Uterus (tissue), 4 donors: ENCODE measurements around the gene NUP210. TPM values are rescaled to one million over a fixed set of nuclear protein-coding genes. Genes with fewer than 3 reads are reported as not detected.

ENCODE experiments used
- DNase-seq, 2 donors: peaks; one replicate each; pipeline ENCODE4 v3.0.0-alpha.2; 2019 to 2020
- H3K27ac ChIP-seq, 2 donors: fragments of 200-600 bp; sonication (generic); 1 replicate in 1 of 2; 2 replicates in 1 of 2; pipeline ENCODE4 v1.5.1; 2016 to 2018
- H3K27me3 ChIP-seq, 2 donors: fragments of 200-600 bp; sonication (generic); one replicate each; pipeline ENCODE4 v1.5.1; 2018 to 2019; ENCODE audit warnings: control low read depth in 1 of 2
- H3K36me3 ChIP-seq, 2 donors: fragments of 200-600 bp; sonication (generic); one replicate each; pipeline ENCODE4 v1.5.1; 2019; ENCODE audit warnings: control low read depth in 1 of 2
- H3K4me1 ChIP-seq, 2 donors: fragments of 200-600 bp; sonication (generic); one replicate each; pipeline ENCODE4 v1.5.1; 2018 to 2019; ENCODE audit warnings: control low read depth in 1 of 2
- H3K4me3 ChIP-seq, 2 donors: fragments of 200-600 bp; sonication (generic); 1 replicate in 1 of 2; 2 replicates in 1 of 2; pipeline ENCODE4 v1.5.1; 2018 to 2019; ENCODE audit warnings: mild to moderate bottlenecking in 1 of 2
- H3K9me3 ChIP-seq, 2 donors: fragments of 200-600 bp; sonication (generic); one replicate each; pipeline ENCODE4 v1.5.1; 2019; ENCODE audit warnings: control low read depth in 1 of 2
- POLR2A ChIP-seq, 2 donors: fragments of 450-650 bp; IDR thresholded peaks; one replicate each; pipeline ENCODE4 v1.6.1; 2016; ENCODE audit warnings: antibody characterized with exemption in 2 of 2, mild to moderate bottlenecking in 1 of 2, moderate library complexity in 1 of 2
- intact Hi-C: fragments of 100-400 bp; cut with DNase I; formaldehyde crosslinking; loops from one replicate; pipeline ENCODE4 v1.15.1; 2023; ENCODE audit warnings: low total_unique reads
- total RNA-seq, 4 donors: library from RNA; depleted of rRNA in 3 of 4; stranded (reverse); fragments of >200 nt in 3 of 4; gene quantifications; one replicate each; pipeline versions ENCODE4 v1.1.0 to v1.2.4, GENCODE V29; 2014 to 2023
- TF ChIP-seq, protein P1 (sequence below), 4 experiments: fragments of 200-600 bp in 2 of 4; fragments of 450-650 bp in 2 of 4; sonication (generic) in 2 of 4; IDR thresholded peaks; one replicate each; pipeline ENCODE4 v1.5.1; 2016 to 2019; ENCODE audit warnings: antibody characterized with exemption in 4 of 4, mild to moderate bottlenecking in 2 of 4, moderate library complexity in 1 of 4
- donor health status: DM: yes; HTN: yes; CAD: no.

NUP210 gene
- total RNA-seq, 4 donors from 2014 or later: 0.29 to 9.5 (median 5.1) TPM

DNA sequence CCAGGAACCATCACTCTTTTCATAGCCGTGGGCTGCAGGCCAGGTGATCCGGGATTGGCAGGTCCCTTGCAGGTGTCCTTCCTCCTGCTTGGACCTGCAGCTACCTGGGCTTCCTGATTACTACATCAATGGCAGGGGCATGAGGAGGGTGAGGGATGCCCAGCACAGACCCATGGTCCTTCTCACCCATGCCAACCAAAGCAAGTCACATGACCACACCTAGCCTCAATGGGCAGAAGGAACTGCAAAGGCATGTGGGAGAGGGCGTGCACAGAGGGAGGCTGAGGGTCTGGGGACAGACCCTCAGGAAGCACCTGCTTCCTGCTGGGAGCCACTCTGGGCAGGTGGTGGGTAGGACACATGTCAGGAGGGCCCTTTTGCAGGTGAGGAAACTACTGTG is 105.2 kb downstream of the NUP210 start:
- Histone ChIP-seq H3K4me1 (no peaks in the 10 kb centered on the region), H3K27me3 (no peaks in the 10 kb centered on the region), H3K9me3 (no peaks in the 10 kb centered on the region), H3K36me3 (no peaks in the 10 kb centered on the region), H3K27ac (no peak overlapping the region), H3K4me3 (no peak overlapping the region)
- TF ChIP-seq POLR2A (IDR thresholded peaks at IDR 0.05): no peak
- TF ChIP-seq, protein P1, sequence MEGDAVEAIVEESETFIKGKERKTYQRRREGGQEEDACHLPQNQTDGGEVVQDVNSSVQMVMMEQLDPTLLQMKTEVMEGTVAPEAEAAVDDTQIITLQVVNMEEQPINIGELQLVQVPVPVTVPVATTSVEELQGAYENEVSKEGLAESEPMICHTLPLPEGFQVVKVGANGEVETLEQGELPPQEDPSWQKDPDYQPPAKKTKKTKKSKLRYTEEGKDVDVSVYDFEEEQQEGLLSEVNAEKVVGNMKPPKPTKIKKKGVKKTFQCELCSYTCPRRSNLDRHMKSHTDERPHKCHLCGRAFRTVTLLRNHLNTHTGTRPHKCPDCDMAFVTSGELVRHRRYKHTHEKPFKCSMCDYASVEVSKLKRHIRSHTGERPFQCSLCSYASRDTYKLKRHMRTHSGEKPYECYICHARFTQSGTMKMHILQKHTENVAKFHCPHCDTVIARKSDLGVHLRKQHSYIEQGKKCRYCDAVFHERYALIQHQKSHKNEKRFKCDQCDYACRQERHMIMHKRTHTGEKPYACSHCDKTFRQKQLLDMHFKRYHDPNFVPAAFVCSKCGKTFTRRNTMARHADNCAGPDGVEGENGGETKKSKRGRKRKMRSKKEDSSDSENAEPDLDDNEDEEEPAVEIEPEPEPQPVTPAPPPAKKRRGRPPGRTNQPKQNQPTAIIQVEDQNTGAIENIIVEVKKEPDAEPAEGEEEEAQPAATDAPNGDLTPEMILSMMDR (IDR thresholded peaks at IDR 0.05): no peak
- intact Hi-C loops: no loop called here
- DNase-seq: no peak

DNA sequence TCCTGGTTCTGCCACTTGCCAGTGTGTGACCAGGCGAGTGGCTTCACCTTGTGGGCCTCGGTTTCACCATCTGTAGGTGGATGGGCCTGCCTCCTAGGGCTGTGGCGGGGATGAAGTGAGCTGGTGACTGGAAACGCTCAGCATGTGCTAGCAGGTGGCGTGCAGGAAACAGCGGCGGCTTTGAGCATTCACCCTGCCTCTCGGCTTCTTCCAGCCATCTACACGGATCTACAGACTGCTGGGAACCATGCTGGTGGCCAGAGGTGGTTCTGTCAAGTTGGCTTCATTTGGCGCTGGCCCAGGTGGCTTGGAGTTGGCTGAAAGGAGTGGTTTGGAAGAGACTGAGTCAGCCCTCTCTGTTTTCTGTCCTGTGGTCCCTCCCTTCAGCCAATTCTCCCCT is 106.3 kb downstream of the NUP210 start:
- no peaks in the 10 kb centered on the region for H3K9me3 ChIP-seq
- H3K27me3 ChIP-seq: no peaks in the 10 kb centered on the region
- intact Hi-C loops: no loop called here
- H3K36me3 ChIP-seq: no peaks in the 10 kb centered on the region
- no peak overlapping the region for H3K27ac ChIP-seq
- H3K4me1 ChIP-seq: no peaks in the 10 kb centered on the region
- H3K4me3 ChIP-seq: no peak overlapping the region
- no peak for DNase-seq
- no peak for TF ChIP-seq POLR2A (IDR thresholded peaks at IDR 0.05)
- TF ChIP-seq, protein P1 (IDR thresholded peaks at IDR 0.05): no peak

DNA sequence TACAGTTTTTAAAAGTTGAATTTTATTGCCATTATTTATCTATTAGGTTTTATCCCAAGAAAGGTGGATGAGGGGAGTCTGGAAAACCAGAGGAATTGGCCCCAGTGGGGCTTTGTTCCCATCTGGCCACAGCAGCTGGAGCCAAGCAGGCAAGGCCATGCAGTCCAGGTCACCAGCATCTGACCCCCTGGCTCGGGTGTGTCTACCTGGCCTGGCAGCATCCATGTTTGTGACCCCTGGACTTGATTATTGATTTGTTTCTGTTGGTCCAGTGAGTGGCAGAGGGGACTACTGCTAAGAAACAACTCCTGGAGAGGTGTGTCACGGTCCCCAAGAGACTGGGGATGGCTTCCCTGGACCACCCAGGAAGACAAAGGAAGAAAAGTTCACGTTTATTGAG is 111.1 kb downstream of the NUP210 start:
- Histone ChIP-seq H3K4me3 (no peak overlapping the region), H3K36me3 (no peaks in the 10 kb centered on the region), H3K27me3 (no peaks in the 10 kb centered on the region), H3K27ac (no peak overlapping the region), H3K9me3 (no peaks in the 10 kb centered on the region), H3K4me1 (no peaks in the 10 kb centered on the region)
- DNase-seq: no peak
- intact Hi-C loops: no loop called here
- TF ChIP-seq POLR2A (IDR thresholded peaks at IDR 0.05): no peak
- TF ChIP-seq, protein P1 (IDR thresholded peaks at IDR 0.05): no peak

DNA sequence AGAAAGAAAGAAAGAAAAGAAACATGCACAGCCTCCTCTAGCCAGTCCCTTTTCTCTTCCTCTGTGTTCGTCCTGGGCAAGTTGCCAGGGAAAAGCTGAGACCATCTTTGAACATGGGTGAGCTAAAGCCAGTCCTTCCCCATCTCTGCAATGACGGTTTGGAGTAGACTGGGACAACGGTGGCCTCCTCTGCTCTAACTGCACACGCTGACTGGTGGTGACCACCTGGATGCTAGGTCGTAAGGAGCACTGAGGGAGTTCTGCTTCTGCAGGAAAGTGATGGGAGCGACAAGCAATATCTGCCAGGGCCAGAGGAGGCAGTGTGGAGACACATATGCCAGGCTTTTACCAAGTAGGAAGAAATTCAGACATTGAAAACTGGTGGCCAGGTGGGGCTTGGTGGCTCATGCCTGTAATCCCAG is 111.7 kb downstream of the NUP210 start:
- no peaks in the 10 kb centered on the region for H3K4me1 ChIP-seq
- no peak for TF ChIP-seq POLR2A (IDR thresholded peaks at IDR 0.05)
- TF ChIP-seq, protein P1 (IDR thresholded peaks at IDR 0.05): no peak
- H3K9me3 ChIP-seq: no peaks in the 10 kb centered on the region
- H3K4me3 ChIP-seq: no peak overlapping the region
- H3K36me3 ChIP-seq: no peaks in the 10 kb centered on the region
- intact Hi-C loops: no loop called here
- no peak for DNase-seq
- H3K27me3 ChIP-seq: no peaks in the 10 kb centered on the region
- H3K27ac ChIP-seq: no peak overlapping the region

DNA sequence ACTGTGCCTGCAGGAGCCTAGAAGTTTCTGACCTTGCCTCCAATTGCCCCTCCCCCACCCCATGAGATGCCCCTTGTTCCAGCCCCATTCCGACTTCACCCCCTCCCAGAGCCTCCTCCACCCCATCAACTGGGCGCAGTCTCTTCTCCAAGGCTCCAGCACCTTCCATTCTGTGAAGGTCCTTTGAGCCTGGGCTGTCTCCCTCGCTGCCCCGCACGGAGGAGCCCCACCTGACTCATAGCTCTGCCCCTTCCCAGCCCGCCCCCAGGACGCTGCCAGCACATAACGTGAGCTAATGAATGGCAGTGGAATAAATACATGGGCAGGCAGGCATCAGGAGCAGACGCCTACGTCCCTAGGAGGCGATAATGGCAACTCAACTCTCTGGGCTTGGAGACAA is 113.1 kb downstream of the NUP210 start:
- Histone ChIP-seq H3K4me1 (no peaks in the 10 kb centered on the region), H3K36me3 (no peaks in the 10 kb centered on the region), H3K4me3 (no peak overlapping the region), H3K9me3 (no peaks in the 10 kb centered on the region), H3K27ac (no peak overlapping the region), H3K27me3 (no peaks in the 10 kb centered on the region)
- TF ChIP-seq, protein P1 (IDR thresholded peaks at IDR 0.05): no peak
- TF ChIP-seq POLR2A (IDR thresholded peaks at IDR 0.05): no peak
- no peak for DNase-seq
- intact Hi-C loops: no loop called here
